HepG2 (cell line): ENCODE results near the gene OSBP. TPM values are rescaled to one million over a fixed set of nuclear protein-coding genes. Genes with fewer than 3 reads are reported as not detected.

Experiments
- SAFB2 ChIP-seq: sonication (generic); formaldehyde crosslinking; IDR thresholded peaks from 2 replicates; pipeline ENCODE4 v1.5.1; 2020; ENCODE audit warnings: missing genetic modification reagents, low read depth, mild to moderate bottlenecking, borderline replicate concordance
- SOX5 ChIP-seq: IDR thresholded peaks from 2 replicates; pipeline ENCODE4 v1.6.1; 2016; ENCODE audit warnings: borderline replicate concordance
- SP5 ChIP-seq: IDR thresholded peaks from 2 replicates; pipeline ENCODE4 v1.6.1; 2016; ENCODE audit warnings: low read depth, borderline replicate concordance
- TAF1 ChIP-seq: sonication (generic); formaldehyde crosslinking; IDR thresholded peaks from 2 replicates; pipeline ENCODE4 v1.4.0; 2020; ENCODE audit warnings: missing genetic modification reagents
- TCF12 ChIP-seq, 2 experiments: fragments of 450-650 bp in 1 of 2; sonication (generic) in 1 of 2; formaldehyde crosslinking in 1 of 2; IDR thresholded peaks; 2 replicates each; pipeline versions ENCODE4 v1.6.1 to v1.8.0; 2017 to 2022; ENCODE audit warnings: antibody characterized with exemption in 1 of 2, mild to moderate bottlenecking in 1 of 2, missing genetic modification reagents in 1 of 2, moderate library complexity in 1 of 2
- TCF7 ChIP-seq: sonication (generic); IDR thresholded peaks from 2 replicates; pipeline ENCODE4 v1.6.1; 2016; ENCODE audit warnings: antibody characterized with exemption, low read depth
- ZFP82 ChIP-seq: sonication (generic); formaldehyde crosslinking; IDR thresholded peaks from 2 replicates; pipeline ENCODE4 v1.5.1; 2020; ENCODE audit warnings: mild to moderate bottlenecking, missing genetic modification reagents, borderline replicate concordance
- ZNF431 ChIP-seq: sonication (generic); formaldehyde crosslinking; IDR thresholded peaks from 2 replicates; pipeline ENCODE4 v1.9.0; 2022; ENCODE audit warnings: missing genetic modification reagents, low read depth, mild to moderate bottlenecking, borderline replicate concordance
- polyA plus RNA-seq, 8 experiments: library from polyadenylated mRNA; depleted of rRNA in 3 of 8; stranded (reverse) in 7 of 8; unstranded in 1 of 8; fragments of >200 nt; fragmentation: Illumina TruSeq in 4 of 8; extraction: Trizol in 4 of 8; gene quantifications; 2 replicates each; pipeline versions ENCODE4 v1.2.1 to v1.2.3, GENCODE V29; 2011 to 2016; ENCODE audit warnings: low read depth in 4 of 8, missing spikeins in 1 of 8, mixed read lengths in 1 of 8; ENCODE audit not compliant: insufficient read depth in 1 of 8
- total RNA-seq, 5 experiments: library from RNA; depleted of rRNA; stranded (reverse); fragments of >200 nt; fragmentation: Illumina TruSeq; extraction: Trizol; gene quantifications; 2 replicates each; pipeline ENCODE4 v1.2.3, GENCODE V29; 2016; ENCODE audit warnings: low read depth in 1 of 5
- TF ChIP-seq, protein P1 (sequence below): sonication (generic); formaldehyde crosslinking; IDR thresholded peaks from 2 replicates; pipeline ENCODE4 v1.9.0; 2021; ENCODE audit warnings: missing genetic modification reagents, mild to moderate bottlenecking, borderline replicate concordance
- TF ChIP-seq, protein P2 (sequence below): sonication (generic); formaldehyde crosslinking; IDR thresholded peaks from 2 replicates; pipeline ENCODE4 v1.4.0; 2020; ENCODE audit warnings: missing genetic modification reagents, low read depth, mild to moderate bottlenecking, borderline replicate concordance
- TF ChIP-seq, protein P3 (sequence below): sonication (generic); formaldehyde crosslinking; IDR thresholded peaks from 2 replicates; pipeline ENCODE4 v1.5.1; 2020; ENCODE audit warnings: missing genetic modification reagents, mild to moderate bottlenecking, borderline replicate concordance
- TF ChIP-seq, protein P4 (sequence below): sonication (generic); formaldehyde crosslinking; conservative IDR thresholded peaks from 2 replicates; pipeline ENCODE4 v1.4.0; 2020; ENCODE audit warnings: missing genetic modification reagents
- TF ChIP-seq, protein P5 (sequence below): sonication (generic); formaldehyde crosslinking; IDR thresholded peaks from 2 replicates; pipeline ENCODE4 v1.5.0; 2020; ENCODE audit warnings: mild to moderate bottlenecking, missing genetic modification reagents
- TF ChIP-seq, protein P6 (sequence below): sonication (generic); formaldehyde crosslinking; IDR thresholded peaks from 2 replicates; pipeline ENCODE4 v1.4.0; 2020; ENCODE audit warnings: missing genetic modification reagents, borderline replicate concordance

The OSBP gene
- total and polyA plus RNA-seq, 2 of the 13 experiments (the other 11 are each of a cell fraction or from before 2014, with no cell fraction given), result 12.1 to 13.5 TPM

DNA sequence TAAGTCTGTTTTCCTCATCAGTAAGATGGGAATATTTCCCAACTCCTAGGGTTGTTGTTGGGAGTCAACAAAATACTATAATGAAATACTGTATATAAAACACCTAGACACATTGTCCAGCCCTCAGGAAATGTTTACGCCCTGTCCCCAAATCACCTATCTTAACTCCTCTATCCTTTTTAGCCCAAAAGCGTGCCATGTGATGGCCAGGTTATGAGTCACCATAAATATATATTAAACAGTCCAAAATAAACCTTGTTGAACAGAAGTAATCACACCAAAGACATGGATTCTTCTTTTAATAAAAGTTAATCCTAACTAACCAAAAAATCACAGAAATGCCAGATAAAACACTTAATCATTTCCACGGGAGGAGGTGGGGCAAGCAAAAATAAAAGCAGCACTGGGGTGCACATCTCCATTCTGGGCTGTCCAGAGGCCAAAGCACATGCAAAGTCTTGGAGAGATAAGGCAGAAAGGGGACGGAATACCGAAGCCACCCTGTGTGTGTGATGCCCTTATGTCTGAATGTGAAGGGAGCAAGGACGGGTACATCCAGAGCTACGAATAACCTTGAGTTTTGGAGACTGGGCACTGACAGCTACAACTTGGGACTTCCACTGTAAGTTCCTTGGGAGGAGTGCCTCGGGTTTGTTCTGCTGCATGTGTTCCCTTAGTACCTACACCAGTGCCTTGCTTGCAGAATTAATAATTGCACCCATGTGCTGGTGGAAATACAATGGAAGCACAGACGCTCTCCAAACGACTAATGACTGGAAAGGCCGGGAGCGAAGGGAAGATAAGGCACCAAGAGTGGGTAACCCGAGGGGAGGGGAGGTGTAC, 1.1 kb downstream of the OSBP start (continued):
- TF ChIP-seq, protein P1, sequence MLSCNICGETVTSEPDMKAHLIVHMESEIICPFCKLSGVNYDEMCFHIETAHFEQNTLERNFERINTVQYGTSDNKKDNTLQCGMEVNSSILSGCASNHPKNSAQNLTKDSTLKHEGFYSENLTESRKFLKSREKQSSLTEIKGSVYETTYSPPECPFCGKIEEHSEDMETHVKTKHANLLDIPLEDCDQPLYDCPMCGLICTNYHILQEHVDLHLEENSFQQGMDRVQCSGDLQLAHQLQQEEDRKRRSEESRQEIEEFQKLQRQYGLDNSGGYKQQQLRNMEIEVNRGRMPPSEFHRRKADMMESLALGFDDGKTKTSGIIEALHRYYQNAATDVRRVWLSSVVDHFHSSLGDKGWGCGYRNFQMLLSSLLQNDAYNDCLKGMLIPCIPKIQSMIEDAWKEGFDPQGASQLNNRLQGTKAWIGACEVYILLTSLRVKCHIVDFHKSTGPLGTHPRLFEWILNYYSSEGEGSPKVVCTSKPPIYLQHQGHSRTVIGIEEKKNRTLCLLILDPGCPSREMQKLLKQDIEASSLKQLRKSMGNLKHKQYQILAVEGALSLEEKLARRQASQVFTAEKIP (CRISPR knock-in tag), result no peak
- TF ChIP-seq SAFB2 (CRISPR knock-in tag) (no peak), ZNF431 (CRISPR knock-in tag) (no peak), TAF1 (CRISPR knock-in tag) (peak; percentile 1; the same call in 1 of the 2 replicates), ZFP82 (CRISPR knock-in tag) (no peak), TCF7 (no peak), SP5 (CRISPR knock-in tag) (no peak), TCF12 (IDR thresholded peaks at IDR 0.05) (no peak), TCF12 (CRISPR knock-in tag; IDR thresholded peaks at IDR 0.05) (no peak), SOX5 (CRISPR knock-in tag) (no peak)
- TF ChIP-seq, protein P2, sequence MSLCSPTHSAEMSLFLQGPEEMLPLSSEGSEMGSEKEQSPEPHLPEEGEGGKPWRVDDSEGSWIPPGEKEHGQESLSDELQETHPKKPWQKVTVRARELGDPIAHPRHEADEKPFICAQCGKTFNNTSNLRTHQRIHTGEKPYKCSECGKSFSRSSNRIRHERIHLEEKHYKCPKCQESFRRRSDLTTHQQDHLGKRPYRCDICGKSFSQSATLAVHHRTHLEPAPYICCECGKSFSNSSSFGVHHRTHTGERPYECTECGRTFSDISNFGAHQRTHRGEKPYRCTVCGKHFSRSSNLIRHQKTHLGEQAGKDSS (CRISPR knock-in tag), result peak; percentile 40; the same call in 1 of the 2 replicates
- TF ChIP-seq, protein P3, sequence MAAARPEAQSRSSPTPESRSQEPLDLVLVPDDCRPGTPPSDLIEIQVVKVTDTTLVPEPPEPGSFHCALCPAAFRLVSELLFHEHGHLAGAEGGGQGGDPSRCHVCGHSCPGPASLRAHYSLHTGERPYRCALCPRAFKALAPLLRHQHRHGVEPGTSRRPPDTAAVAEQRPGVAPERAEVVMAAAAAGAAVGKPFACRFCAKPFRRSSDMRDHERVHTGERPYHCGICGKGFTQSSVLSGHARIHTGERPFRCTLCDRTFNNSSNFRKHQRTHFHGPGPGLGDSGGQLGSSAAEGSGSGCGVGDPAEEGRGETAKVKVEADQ, result no peak
- TF ChIP-seq, protein P4, sequence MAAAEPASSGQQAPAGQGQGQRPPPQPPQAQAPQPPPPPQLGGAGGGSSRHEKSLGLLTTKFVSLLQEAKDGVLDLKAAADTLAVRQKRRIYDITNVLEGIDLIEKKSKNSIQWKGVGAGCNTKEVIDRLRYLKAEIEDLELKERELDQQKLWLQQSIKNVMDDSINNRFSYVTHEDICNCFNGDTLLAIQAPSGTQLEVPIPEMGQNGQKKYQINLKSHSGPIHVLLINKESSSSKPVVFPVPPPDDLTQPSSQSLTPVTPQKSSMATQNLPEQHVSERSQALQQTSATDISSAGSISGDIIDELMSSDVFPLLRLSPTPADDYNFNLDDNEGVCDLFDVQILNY, result no peak
- TF ChIP-seq, protein P5, sequence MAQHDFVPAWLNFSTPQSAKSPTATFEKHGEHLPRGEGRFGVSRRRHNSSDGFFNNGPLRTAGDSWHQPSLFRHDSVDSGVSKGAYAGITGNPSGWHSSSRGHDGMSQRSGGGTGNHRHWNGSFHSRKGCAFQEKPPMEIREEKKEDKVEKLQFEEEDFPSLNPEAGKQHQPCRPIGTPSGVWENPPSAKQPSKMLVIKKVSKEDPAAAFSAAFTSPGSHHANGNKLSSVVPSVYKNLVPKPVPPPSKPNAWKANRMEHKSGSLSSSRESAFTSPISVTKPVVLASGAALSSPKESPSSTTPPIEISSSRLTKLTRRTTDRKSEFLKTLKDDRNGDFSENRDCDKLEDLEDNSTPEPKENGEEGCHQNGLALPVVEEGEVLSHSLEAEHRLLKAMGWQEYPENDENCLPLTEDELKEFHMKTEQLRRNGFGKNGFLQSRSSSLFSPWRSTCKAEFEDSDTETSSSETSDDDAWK (CRISPR knock-in tag), result no peak
- TF ChIP-seq, protein P6, sequence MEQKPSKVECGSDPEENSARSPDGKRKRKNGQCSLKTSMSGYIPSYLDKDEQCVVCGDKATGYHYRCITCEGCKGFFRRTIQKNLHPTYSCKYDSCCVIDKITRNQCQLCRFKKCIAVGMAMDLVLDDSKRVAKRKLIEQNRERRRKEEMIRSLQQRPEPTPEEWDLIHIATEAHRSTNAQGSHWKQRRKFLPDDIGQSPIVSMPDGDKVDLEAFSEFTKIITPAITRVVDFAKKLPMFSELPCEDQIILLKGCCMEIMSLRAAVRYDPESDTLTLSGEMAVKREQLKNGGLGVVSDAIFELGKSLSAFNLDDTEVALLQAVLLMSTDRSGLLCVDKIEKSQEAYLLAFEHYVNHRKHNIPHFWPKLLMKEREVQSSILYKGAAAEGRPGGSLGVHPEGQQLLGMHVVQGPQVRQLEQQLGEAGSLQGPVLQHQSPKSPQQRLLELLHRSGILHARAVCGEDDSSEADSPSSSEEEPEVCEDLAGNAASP, result no peak
